Activated CD4-positive, alpha-beta T cell treated with anti-CD3 and anti-CD28 coated beads, Interleukin-10, Interleukin-2, amounts not matched to agents 100 ng/mL and 50 ng/mL, durations not matched to agents 16 hours and 8 hours (primary cell): ENCODE measurements around the gene POLR3A.

Experiments used
- DNase-seq: peaks from one replicate; pipeline ENCODE4 v3.0.0-alpha.2; 2020

Gene POLR3A

GRCh38 chr10:77974396-77975074 is 54.8 kb downstream of the POLR3A start:
- peak; percentile 4 for DNase-seq

GRCh38 chr10:77973276-77973675 is 56.0 kb downstream of the POLR3A start:
- DNase-seq: no peak

GRCh38 chr10:77972148-77972547 is 57.2 kb downstream of the POLR3A start:
- no peak for DNase-seq

- DNase-seq: no peak
Observed at GRCh38 chr10:77971804-77972144, 57.5 kb downstream of the POLR3A start.

GRCh38 chr10:77970869-77971803 is 58.2 kb downstream of the POLR3A start:
- DNase-seq: peak; percentile 19

GRCh38 chr10:77969114-77969513 is 60.2 kb downstream of the POLR3A start:
- DNase-seq: no peak

- DNase-seq: no peak
Observed at GRCh38 chr10:77967611-77968022, 61.7 kb downstream of the POLR3A start.

- no peak for DNase-seq
Observed at GRCh38 chr10:77965294-77965693, 64.0 kb downstream of the POLR3A start.

GRCh38 chr10:77964811-77965210 is 64.5 kb downstream of the POLR3A start:
- DNase-seq: no peak

- DNase-seq: no peak
Observed at GRCh38 chr10:77963901-77964300, 65.4 kb downstream of the POLR3A start.

GRCh38 chr10:77962350-77963146 is 66.8 kb downstream of the POLR3A start:
- DNase-seq: no peak

- no peak for DNase-seq
Observed at GRCh38 chr10:77961668-77962067, 67.6 kb downstream of the POLR3A start.

- peak; percentile 32 for DNase-seq
Observed at GRCh38 chr10:77960829-77961329, 68.4 kb downstream of the POLR3A start.

- no peak for DNase-seq
Observed at GRCh38 chr10:77959887-77960455, 69.3 kb downstream of the POLR3A start.

- DNase-seq: no peak
Observed at GRCh38 chr10:77959384-77959783, 69.9 kb downstream of the POLR3A start.

GRCh38 chr10:77955136-77955535 is 74.2 kb downstream of the POLR3A start:
- no peak for DNase-seq

GRCh38 chr10:77949167-77949566 is 80.1 kb downstream of the POLR3A start:
- DNase-seq: no peak

GRCh38 chr10:77946084-77946483 is 83.2 kb downstream of the POLR3A start:
- DNase-seq: no peak

GRCh38 chr10:77944519-77944918 is 84.8 kb downstream of the POLR3A start:
- no peak for DNase-seq

- peak; percentile 11 for DNase-seq
Observed at GRCh38 chr10:77943121-77943901, 86.0 kb downstream of the POLR3A start.

GRCh38 chr10:77941790-77942189 is 87.5 kb downstream of the POLR3A start:
- DNase-seq: no peak

GRCh38 chr10:77940627-77941026 is 88.7 kb downstream of the POLR3A start:
- DNase-seq: no peak
